HEK293 (cell line): ENCODE measurements around the gene TMEM151B.

Experiments
- CTCF ChIA-PET: fragments of 350-600 bp; formaldehyde crosslinking; extraction: SDS; loops from one replicate; lab custom pipeline; 2021; ENCODE audit warnings: antibody characterized with exemption; lab: Yijun Ruan, JAX
- POLR2A ChIA-PET: fragments of 300-600 bp; formaldehyde crosslinking; extraction: SDS; loops from one replicate; lab custom pipeline; 2020; ENCODE audit warnings: antibody characterized with exemption, inconsistent platforms; lab: Yijun Ruan, JAX
- H3K27ac ChIP-seq: fragments of 200-500 bp; sonication (Bioruptor generic); 2 replicates; pipeline ENCODE4 v1.5.1; 2014; ENCODE audit warnings: low read depth, low read length, control low read depth, inconsistent platforms; ENCODE audit errors: extremely low read depth
- H3K36me3 ChIP-seq, 2 experiments: fragments of 200-500 bp in 1 of 2; sonication (Bioruptor generic) in 1 of 2; 1 replicate in 1 of 2; 2 replicates in 1 of 2; pipeline ENCODE4 v1.5.1; 2014 to 2017; ENCODE audit warnings: inconsistent platforms in 2 of 2, low read length in 2 of 2; ENCODE audit not compliant: control insufficient read depth in 2 of 2, insufficient read depth in 1 of 2
- H3K4me1 ChIP-seq: fragments of 200-500 bp; sonication (Bioruptor generic); 2 replicates; pipeline ENCODE4 v1.5.1; 2014; ENCODE audit warnings: mild to moderate bottlenecking, low read length, inconsistent platforms; ENCODE audit not compliant: control insufficient read depth, insufficient read depth
- H3K4me3 ChIP-seq: 2 replicates; pipeline ENCODE4 v1.5.1; 2011; ENCODE audit warnings: low read depth, mild to moderate bottlenecking, control low read depth, low read length, moderate library complexity
- H3K9me3 ChIP-seq: fragments of 200-500 bp; sonication (Bioruptor generic); 2 replicates; pipeline ENCODE4 v1.5.1; 2014; ENCODE audit warnings: low read depth, low read length, inconsistent platforms; ENCODE audit not compliant: control insufficient read depth, insufficient read depth
- WT1 ChIP-seq: fragments of 450-650 bp; formaldehyde crosslinking; IDR thresholded peaks from 2 replicates; pipeline ENCODE4 v1.5.1; 2016; ENCODE audit warnings: missing biosample characterization, missing genetic modification characterization
- ZBTB8A ChIP-seq: fragments of 450-650 bp; formaldehyde crosslinking; IDR thresholded peaks from 2 replicates; pipeline ENCODE4 v1.5.1; 2016; ENCODE audit warnings: missing biosample characterization, missing genetic modification characterization
- ZFHX2 ChIP-seq: fragments of 450-650 bp; formaldehyde crosslinking; conservative IDR thresholded peaks from 2 replicates; pipeline ENCODE4 v1.5.1; 2016; ENCODE audit warnings: missing biosample characterization, missing genetic modification characterization
- ZNF274 ChIP-seq, 2 experiments: fragments of 200-500 bp in 1 of 2; fragments of 450-650 bp in 1 of 2; sonication (Bioruptor generic) in 1 of 2; formaldehyde crosslinking in 1 of 2; IDR thresholded peaks; 2 replicates each; pipeline versions ENCODE4 v1.5.1 to v1.6.1; 2014 to 2016; ENCODE audit warnings: borderline replicate concordance in 1 of 2, inconsistent platforms in 1 of 2, low read length in 1 of 2, missing biosample characterization in 1 of 2, missing genetic modification characterization in 1 of 2
- ZNF426 ChIP-seq: fragments of 450-650 bp; formaldehyde crosslinking; IDR thresholded peaks from 2 replicates; pipeline ENCODE4 v1.5.1; 2017; ENCODE audit warnings: missing biosample characterization, missing genetic modification characterization, mild to moderate bottlenecking, inconsistent platforms, moderate library complexity
- ZNF629 ChIP-seq: fragments of 450-650 bp; formaldehyde crosslinking; IDR thresholded peaks from 2 replicates; pipeline ENCODE4 v1.5.1; 2017; ENCODE audit warnings: missing biosample characterization, missing genetic modification characterization
- ZSCAN16 ChIP-seq: fragments of 450-650 bp; formaldehyde crosslinking; IDR thresholded peaks from 2 replicates; pipeline ENCODE4 v1.5.1; 2016; ENCODE audit warnings: missing biosample characterization, missing genetic modification characterization
- ZSCAN30 ChIP-seq: fragments of 450-650 bp; IDR thresholded peaks from 2 replicates; pipeline ENCODE4 v1.5.1; 2018; ENCODE audit warnings: missing biosample characterization, mild to moderate bottlenecking, missing genetic modification characterization, moderate library complexity
- TF ChIP-seq, protein P1 (sequence below): fragments of 450-650 bp; formaldehyde crosslinking; conservative IDR thresholded peaks from 2 replicates; pipeline ENCODE4 v1.5.1; 2016; ENCODE audit warnings: low read depth, missing biosample characterization, missing genetic modification characterization
- TF ChIP-seq, protein P2 (sequence below): fragments of 450-650 bp; formaldehyde crosslinking; IDR thresholded peaks from 2 replicates; pipeline ENCODE4 v1.5.1; 2016; ENCODE audit warnings: missing biosample characterization, missing genetic modification characterization
- TF ChIP-seq, protein P3 (sequence below): fragments of 450-650 bp; formaldehyde crosslinking; IDR thresholded peaks from 2 replicates; pipeline ENCODE4; 2016; ENCODE audit warnings: missing biosample characterization, missing genetic modification characterization
- TF ChIP-seq, protein P4 (sequence below): fragments of 450-650 bp; formaldehyde crosslinking; IDR thresholded peaks from 2 replicates; pipeline ENCODE4 v1.5.1; 2017; ENCODE audit warnings: missing biosample characterization, missing genetic modification characterization

The TMEM151B gene

GRCh38 chr6:44286285-44286565 lies 16.0 kb downstream of the TMEM151B start (continued):
- TF ChIP-seq, protein P1, sequence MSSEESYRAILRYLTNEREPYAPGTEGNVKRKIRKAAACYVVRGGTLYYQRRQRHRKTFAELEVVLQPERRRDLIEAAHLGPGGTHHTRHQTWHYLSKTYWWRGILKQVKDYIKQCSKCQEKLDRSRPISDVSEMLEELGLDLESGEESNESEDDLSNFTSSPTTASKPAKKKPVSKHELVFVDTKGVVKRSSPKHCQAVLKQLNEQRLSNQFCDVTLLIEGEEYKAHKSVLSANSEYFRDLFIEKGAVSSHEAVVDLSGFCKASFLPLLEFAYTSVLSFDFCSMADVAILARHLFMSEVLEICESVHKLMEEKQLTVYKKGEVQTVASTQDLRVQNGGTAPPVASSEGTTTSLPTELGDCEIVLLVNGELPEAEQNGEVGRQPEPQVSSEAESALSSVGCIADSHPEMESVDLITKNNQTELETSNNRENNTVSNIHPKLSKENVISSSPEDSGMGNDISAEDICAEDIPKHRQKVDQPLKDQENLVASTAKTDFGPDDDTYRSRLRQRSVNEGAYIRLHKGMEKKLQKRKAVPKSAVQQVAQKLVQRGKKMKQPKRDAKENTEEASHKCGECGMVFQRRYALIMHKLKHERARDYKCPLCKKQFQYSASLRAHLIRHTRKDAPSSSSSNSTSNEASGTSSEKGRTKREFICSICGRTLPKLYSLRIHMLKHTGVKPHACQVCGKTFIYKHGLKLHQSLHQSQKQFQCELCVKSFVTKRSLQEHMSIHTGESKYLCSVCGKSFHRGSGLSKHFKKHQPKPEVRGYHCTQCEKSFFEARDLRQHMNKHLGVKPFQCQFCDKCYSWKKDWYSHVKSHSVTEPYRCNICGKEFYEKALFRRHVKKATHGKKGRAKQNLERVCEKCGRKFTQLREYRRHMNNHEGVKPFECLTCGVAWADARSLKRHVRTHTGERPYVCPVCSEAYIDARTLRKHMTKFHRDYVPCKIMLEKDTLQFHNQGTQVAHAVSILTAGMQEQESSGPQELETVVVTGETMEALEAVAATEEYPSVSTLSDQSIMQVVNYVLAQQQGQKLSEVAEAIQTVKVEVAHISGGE (tag by site-specific recombination) = no peak
- TF ChIP-seq, protein P2, sequence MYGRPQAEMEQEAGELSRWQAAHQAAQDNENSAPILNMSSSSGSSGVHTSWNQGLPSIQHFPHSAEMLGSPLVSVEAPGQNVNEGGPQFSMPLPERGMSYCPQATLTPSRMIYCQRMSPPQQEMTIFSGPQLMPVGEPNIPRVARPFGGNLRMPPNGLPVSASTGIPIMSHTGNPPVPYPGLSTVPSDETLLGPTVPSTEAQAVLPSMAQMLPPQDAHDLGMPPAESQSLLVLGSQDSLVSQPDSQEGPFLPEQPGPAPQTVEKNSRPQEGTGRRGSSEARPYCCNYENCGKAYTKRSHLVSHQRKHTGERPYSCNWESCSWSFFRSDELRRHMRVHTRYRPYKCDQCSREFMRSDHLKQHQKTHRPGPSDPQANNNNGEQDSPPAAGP (tag by site-specific recombination) = no peak

- ChIA-PET CTCF (interaction anchor here (0.6 to 2.2 kb wide), 3 partner anchors 18 to 51 kb away, joined by 3 to 8 read pairs (median 3); no protein-coding TSS in a partner anchor), POLR2A (no interaction called here)
- no peaks in the 10 kb centered on the region for H3K9me3 ChIP-seq
Measured at GRCh38 chr6:44286747-44287146, 16.5 kb downstream of the TMEM151B start.

DNA sequence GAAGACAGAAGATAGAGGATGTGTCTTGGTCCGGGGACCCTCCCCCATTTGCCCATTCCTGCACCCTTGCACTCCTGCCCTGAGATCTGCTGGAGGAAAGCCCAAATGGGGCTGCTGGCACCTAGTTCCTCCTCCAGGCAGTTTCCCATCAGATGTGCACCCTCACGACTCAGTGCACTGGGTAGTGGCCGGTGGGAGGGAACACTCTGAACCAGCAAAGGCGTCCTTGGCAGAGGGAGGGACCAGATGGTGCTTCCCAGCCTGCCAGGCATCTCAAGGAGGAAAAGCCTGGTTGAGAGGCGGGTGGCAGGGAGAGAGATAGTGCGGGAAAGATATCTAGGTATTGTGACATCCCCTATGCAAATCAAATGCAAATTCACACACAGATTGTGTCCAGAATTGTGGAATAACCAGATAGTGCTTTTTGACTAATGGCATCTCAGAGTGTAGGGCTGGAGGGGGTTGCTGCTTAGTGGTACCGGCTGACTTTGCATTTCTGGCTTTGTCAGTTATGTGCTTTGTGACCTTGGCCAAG lies 19.5 kb downstream of the TMEM151B start:
- Histone ChIP-seq H3K4me1 (no peaks in the 10 kb centered on the region), H3K4me3 (no peak overlapping the region), H3K27ac (no peak overlapping the region), H3K36me3 (no peaks in the 10 kb centered on the region), H3K9me3 (no peaks in the 10 kb centered on the region)
- ChIA-PET CTCF (no interaction called here), POLR2A (no interaction called here)
- peak; percentile 35; the same call in 1 of the 2 replicates for TF ChIP-seq ZFHX2
- TF ChIP-seq, protein P3, sequence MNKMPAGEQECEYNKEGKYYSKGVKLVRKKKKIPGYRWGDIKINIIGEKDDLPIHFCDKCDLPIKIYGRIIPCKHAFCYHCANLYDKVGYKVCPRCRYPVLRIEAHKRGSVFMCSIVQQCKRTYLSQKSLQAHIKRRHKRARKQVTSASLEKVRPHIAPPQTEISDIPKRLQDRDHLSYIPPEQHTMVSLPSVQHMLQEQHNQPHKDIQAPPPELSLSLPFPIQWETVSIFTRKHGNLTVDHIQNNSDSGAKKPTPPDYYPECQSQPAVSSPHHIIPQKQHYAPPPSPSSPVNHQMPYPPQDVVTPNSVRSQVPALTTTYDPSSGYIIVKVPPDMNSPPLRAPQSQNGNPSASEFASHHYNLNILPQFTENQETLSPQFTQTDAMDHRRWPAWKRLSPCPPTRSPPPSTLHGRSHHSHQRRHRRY (tag by site-specific recombination) = no peak

More at GRCh38 chr6:44286747-44287146, 16.5 kb downstream of the TMEM151B start:
- TF ChIP-seq ZSCAN16 (tag by site-specific recombination) (no peak), ZNF629 (tag by site-specific recombination) (no peak), WT1 (no peak), ZBTB8A (tag by site-specific recombination) (no peak), ZSCAN30 (tag by site-specific recombination) (no peak), ZNF426 (tag by site-specific recombination) (no peak), ZNF274 (IDR thresholded peaks at IDR 0.05; ENCODE audit: low read length) (no peak), ZNF274 (tag by site-specific recombination; IDR thresholded peaks at IDR 0.05; ENCODE audit: borderline replicate concordance) (no peak)
- TF ChIP-seq, protein P4, sequence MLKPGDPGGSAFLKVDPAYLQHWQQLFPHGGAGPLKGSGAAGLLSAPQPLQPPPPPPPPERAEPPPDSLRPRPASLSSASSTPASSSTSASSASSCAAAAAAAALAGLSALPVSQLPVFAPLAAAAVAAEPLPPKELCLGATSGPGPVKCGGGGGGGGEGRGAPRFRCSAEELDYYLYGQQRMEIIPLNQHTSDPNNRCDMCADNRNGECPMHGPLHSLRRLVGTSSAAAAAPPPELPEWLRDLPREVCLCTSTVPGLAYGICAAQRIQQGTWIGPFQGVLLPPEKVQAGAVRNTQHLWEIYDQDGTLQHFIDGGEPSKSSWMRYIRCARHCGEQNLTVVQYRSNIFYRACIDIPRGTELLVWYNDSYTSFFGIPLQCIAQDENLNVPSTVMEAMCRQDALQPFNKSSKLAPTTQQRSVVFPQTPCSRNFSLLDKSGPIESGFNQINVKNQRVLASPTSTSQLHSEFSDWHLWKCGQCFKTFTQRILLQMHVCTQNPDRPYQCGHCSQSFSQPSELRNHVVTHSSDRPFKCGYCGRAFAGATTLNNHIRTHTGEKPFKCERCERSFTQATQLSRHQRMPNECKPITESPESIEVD (tag by site-specific recombination) = no peak
- Histone ChIP-seq H3K4me1 (no peaks in the 10 kb centered on the region), H3K4me3 (no peak overlapping the region), H3K27ac (no peak overlapping the region), H3K36me3 (no peaks in the 10 kb centered on the region)
